K562 (cell line): ENCODE results near the gene CRABP2. TPM values are rescaled to one million over a fixed set of nuclear protein-coding genes. Genes with fewer than 3 reads are reported as not detected.

Source experiments
- ARID3B ChIP-seq: fragments of 250-450 bp; sonication (Bioruptor Pico); IDR thresholded peaks from 2 replicates; pipeline ENCODE4 v1.4.0; 2020; ENCODE audit warnings: borderline replicate concordance
- BDP1 ChIP-seq: IDR thresholded peaks from 3 replicates; pipeline ENCODE4 v1.6.1; 2011; ENCODE audit not compliant: insufficient read length, insufficient read depth
- CEBPG ChIP-seq, 3 experiments: fragments of 200-800 bp in 1 of 3; sonication (Bioruptor generic) in 1 of 3; sonication (generic) in 1 of 3; formaldehyde crosslinking in 1 of 3; IDR thresholded peaks in 2 of 3; conservative IDR thresholded peaks in 1 of 3; 2 replicates each; pipeline versions ENCODE4 v1.6.1 to v1.8.0; 2016 to 2022; ENCODE audit warnings: missing compliant biosample characterization in 2 of 3, missing genetic modification characterization in 2 of 3, mild to moderate bottlenecking in 1 of 3, missing genetic modification reagents in 1 of 3
- FOXJ2 ChIP-seq: fragments of 200-800 bp; sonication (Bioruptor generic); IDR thresholded peaks from 2 replicates; pipeline ENCODE4 v1.6.1; 2016; ENCODE audit warnings: missing genetic modification characterization, missing compliant biosample characterization
- KAT2B ChIP-seq: IDR thresholded peaks from one replicate; pipeline ENCODE4 v1.6.1; 2012; ENCODE audit warnings: low read depth, mild to moderate bottlenecking, control low read depth, inconsistent platforms, low read length, moderate library complexity
- LEF1 ChIP-seq: fragments of 450-650 bp; IDR thresholded peaks from 2 replicates; pipeline ENCODE4 v1.6.1; 2016; ENCODE audit warnings: mild to moderate bottlenecking
- MBD2 ChIP-seq: sonication (generic); IDR thresholded peaks from 2 replicates; pipeline ENCODE4 v1.6.1; 2016; ENCODE audit warnings: low read depth, borderline replicate concordance
- MTF1 ChIP-seq: fragments of 250-450 bp; sonication (Bioruptor Pico); IDR thresholded peaks from 2 replicates; pipeline ENCODE4 v1.9.0; 2021; ENCODE audit warnings: moderate library complexity, mild to moderate bottlenecking, inconsistent platforms, borderline replicate concordance
- NBN ChIP-seq: fragments of 450-650 bp; IDR thresholded peaks from 2 replicates; pipeline ENCODE4 v1.6.1; 2016; ENCODE audit warnings: low read depth, mild to moderate bottlenecking
- NFRKB ChIP-seq: fragments of 450-650 bp; IDR thresholded peaks from 2 replicates; pipeline ENCODE4 v1.6.1; 2016; ENCODE audit warnings: low read depth
- PTBP1 ChIP-seq: fragments of 200-400 bp; formaldehyde crosslinking; IDR thresholded peaks from 2 replicates; pipeline ENCODE4 v1.6.1; 2017; ENCODE audit warnings: low read depth, low read length
- polyA plus RNA-seq, 8 experiments: library from polyadenylated mRNA; depleted of rRNA in 4 of 8; stranded (reverse) in 5 of 8; unstranded in 3 of 8; fragments of >200 nt; fragmentation: Nextera tagmentation in 2 of 8; fragmentation: Illumina TruSeq in 1 of 8; extraction: Ambion mirVana in 2 of 8; extraction: Trizol in 1 of 8; gene quantifications; 2 replicates each; pipeline versions ENCODE4 v1.2.1 to v1.2.3, GENCODE V29; 2011 to 2014; ENCODE audit warnings: inconsistent platforms in 1 of 8, missing spikeins in 1 of 8
- total RNA-seq, 7 experiments: library from RNA; depleted of rRNA in 6 of 7; stranded (reverse); fragments of >200 nt in 6 of 7; fragmentation: Illumina TruSeq in 2 of 7; extraction: Trizol in 2 of 7; gene quantifications; 2 replicates each; pipeline versions ENCODE4 v1.2.1 to v1.2.3, GENCODE V29; 2011 to 2021; ENCODE audit warnings: low replicate concordance in 1 of 7
- TF ChIP-seq, protein P1 (sequence below): fragments of 200-600 bp; sonication (generic); IDR thresholded peaks from one replicate; pipeline ENCODE4 v1.6.1; 2012; ENCODE audit warnings: mild to moderate bottlenecking, low read depth, low read length, inconsistent platforms
- TF ChIP-seq, protein P2 (sequence below): sonication (generic); IDR thresholded peaks from 2 replicates; pipeline ENCODE4 v1.6.1; 2016

CRABP2 gene
- total and polyA plus RNA-seq, 9 of the 15 experiments (the other 6 are each of a cell fraction or from before 2014, with no cell fraction given) = 0.30 to 2.5 (median 0.82) TPM

DNA sequence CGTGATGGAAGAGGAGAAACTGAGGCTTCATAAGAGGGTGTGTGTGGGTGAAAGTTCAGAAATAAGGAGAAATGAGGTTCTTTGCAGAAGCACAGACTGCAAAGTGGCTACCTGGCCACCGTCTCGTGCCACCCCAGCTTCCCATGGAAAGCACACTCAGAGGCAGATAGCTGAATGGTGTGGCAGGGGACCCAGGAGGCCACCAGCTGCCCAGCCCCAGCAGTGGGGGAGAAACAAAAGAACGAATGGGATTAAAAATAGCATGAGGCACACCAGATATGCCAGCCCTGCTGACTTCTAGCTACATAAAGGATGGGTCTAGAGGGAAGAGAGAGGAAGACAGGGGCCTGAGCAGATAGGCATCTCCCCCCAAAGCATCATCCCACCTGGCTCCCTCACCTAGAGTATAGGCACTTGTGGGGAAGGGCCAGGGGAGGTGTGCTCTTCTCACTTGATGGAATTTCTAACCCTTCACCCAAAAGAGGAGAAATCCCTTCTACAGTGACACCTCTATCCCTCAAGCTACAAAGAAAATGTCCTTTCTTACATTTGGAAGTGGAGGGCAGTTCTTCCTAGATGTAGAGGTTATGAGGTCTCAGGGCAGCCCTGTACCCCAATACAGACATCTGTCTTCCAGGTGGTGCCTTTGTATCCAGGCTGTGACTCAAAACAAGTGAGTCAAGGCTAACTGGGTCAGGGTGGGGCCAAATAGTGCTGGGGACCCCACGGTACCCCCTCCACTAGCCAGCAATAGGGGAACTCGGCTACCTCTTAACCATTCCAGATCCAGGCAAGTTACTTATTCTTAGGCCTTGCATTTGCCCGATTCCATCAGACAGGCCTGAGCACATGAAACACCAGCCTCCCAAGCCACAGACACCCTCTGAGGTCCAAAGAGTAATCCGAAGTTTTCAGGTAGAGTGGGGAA, 42.6 kb upstream of the CRABP2 start (continued):
- TF ChIP-seq, protein P1, sequence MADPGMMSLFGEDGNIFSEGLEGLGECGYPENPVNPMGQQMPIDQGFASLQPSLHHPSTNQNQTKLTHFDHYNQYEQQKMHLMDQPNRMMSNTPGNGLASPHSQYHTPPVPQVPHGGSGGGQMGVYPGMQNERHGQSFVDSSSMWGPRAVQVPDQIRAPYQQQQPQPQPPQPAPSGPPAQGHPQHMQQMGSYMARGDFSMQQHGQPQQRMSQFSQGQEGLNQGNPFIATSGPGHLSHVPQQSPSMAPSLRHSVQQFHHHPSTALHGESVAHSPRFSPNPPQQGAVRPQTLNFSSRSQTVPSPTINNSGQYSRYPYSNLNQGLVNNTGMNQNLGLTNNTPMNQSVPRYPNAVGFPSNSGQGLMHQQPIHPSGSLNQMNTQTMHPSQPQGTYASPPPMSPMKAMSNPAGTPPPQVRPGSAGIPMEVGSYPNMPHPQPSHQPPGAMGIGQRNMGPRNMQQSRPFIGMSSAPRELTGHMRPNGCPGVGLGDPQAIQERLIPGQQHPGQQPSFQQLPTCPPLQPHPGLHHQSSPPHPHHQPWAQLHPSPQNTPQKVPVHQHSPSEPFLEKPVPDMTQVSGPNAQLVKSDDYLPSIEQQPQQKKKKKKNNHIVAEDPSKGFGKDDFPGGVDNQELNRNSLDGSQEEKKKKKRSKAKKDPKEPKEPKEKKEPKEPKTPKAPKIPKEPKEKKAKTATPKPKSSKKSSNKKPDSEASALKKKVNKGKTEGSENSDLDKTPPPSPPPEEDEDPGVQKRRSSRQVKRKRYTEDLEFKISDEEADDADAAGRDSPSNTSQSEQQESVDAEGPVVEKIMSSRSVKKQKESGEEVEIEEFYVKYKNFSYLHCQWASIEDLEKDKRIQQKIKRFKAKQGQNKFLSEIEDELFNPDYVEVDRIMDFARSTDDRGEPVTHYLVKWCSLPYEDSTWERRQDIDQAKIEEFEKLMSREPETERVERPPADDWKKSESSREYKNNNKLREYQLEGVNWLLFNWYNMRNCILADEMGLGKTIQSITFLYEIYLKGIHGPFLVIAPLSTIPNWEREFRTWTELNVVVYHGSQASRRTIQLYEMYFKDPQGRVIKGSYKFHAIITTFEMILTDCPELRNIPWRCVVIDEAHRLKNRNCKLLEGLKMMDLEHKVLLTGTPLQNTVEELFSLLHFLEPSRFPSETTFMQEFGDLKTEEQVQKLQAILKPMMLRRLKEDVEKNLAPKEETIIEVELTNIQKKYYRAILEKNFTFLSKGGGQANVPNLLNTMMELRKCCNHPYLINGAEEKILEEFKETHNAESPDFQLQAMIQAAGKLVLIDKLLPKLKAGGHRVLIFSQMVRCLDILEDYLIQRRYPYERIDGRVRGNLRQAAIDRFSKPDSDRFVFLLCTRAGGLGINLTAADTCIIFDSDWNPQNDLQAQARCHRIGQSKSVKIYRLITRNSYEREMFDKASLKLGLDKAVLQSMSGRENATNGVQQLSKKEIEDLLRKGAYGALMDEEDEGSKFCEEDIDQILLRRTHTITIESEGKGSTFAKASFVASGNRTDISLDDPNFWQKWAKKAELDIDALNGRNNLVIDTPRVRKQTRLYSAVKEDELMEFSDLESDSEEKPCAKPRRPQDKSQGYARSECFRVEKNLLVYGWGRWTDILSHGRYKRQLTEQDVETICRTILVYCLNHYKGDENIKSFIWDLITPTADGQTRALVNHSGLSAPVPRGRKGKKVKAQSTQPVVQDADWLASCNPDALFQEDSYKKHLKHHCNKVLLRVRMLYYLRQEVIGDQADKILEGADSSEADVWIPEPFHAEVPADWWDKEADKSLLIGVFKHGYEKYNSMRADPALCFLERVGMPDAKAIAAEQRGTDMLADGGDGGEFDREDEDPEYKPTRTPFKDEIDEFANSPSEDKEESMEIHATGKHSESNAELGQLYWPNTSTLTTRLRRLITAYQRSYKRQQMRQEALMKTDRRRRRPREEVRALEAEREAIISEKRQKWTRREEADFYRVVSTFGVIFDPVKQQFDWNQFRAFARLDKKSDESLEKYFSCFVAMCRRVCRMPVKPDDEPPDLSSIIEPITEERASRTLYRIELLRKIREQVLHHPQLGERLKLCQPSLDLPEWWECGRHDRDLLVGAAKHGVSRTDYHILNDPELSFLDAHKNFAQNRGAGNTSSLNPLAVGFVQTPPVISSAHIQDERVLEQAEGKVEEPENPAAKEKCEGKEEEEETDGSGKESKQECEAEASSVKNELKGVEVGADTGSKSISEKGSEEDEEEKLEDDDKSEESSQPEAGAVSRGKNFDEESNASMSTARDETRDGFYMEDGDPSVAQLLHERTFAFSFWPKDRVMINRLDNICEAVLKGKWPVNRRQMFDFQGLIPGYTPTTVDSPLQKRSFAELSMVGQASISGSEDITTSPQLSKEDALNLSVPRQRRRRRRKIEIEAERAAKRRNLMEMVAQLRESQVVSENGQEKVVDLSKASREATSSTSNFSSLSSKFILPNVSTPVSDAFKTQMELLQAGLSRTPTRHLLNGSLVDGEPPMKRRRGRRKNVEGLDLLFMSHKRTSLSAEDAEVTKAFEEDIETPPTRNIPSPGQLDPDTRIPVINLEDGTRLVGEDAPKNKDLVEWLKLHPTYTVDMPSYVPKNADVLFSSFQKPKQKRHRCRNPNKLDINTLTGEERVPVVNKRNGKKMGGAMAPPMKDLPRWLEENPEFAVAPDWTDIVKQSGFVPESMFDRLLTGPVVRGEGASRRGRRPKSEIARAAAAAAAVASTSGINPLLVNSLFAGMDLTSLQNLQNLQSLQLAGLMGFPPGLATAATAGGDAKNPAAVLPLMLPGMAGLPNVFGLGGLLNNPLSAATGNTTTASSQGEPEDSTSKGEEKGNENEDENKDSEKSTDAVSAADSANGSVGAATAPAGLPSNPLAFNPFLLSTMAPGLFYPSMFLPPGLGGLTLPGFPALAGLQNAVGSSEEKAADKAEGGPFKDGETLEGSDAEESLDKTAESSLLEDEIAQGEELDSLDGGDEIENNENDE = no peak
- TF ChIP-seq PTBP1 (no peak), NFRKB (0 out of 2 replicates have a peak, but pooled peaks have one; percentile 27), BDP1 (no peak), CEBPG (CRISPR knock-in tag; IDR thresholded peaks at IDR 0.05) (no peak), CEBPG (tag; conservative IDR thresholded peaks at IDR 0.05 in 1 of 2, IDR thresholded peaks at IDR 0.05 in 1 of 2) (no peak), NBN (no peak), LEF1 (no peak), FOXJ2 (no peak), MTF1 (CRISPR knock-in tag) (no peak), ARID3B (CRISPR knock-in tag) (no peak), MBD2 (no peak), KAT2B (no peak)
- TF ChIP-seq, protein P2, sequence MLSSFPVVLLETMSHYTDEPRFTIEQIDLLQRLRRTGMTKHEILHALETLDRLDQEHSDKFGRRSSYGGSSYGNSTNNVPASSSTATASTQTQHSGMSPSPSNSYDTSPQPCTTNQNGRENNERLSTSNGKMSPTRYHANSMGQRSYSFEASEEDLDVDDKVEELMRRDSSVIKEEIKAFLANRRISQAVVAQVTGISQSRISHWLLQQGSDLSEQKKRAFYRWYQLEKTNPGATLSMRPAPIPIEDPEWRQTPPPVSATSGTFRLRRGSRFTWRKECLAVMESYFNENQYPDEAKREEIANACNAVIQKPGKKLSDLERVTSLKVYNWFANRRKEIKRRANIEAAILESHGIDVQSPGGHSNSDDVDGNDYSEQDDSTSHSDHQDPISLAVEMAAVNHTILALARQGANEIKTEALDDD = 0 out of 2 replicates have a peak, but pooled peaks have one; percentile 3
